Right atrium auricular region (tissue), 2 donors: ENCODE data around the gene CNTNAP2. TPM values are rescaled to one million over a fixed set of nuclear protein-coding genes. Genes with fewer than 3 reads are reported as not detected.

ENCODE experiments used
- DNase-seq: peaks from one replicate; pipeline ENCODE4 v3.0.0-alpha.2; 2019; ENCODE audit warnings: low spot score
- H3K27ac ChIP-seq, 2 donors: fragments of 200-600 bp; sonication (generic); 1 replicate in 1 of 2; 2 replicates in 1 of 2; pipeline ENCODE4 v1.5.1; 2016 to 2019
- H3K27me3 ChIP-seq, 2 donors: fragments of 200-600 bp; sonication (generic); one replicate each; pipeline versions ENCODE4 v1.5.1 to v1.6.0; 2017 to 2019
- H3K36me3 ChIP-seq: fragments of 200-600 bp; sonication (generic); one replicate; pipeline ENCODE4 v1.5.1; 2016
- H3K4me1 ChIP-seq, 2 donors: fragments of 200-600 bp; sonication (generic); one replicate each; pipeline versions ENCODE4 v1.5.1 to v1.6.0; 2017 to 2019
- H3K4me3 ChIP-seq, 2 donors: fragments of 200-600 bp; sonication (generic); 1 replicate in 1 of 2; 2 replicates in 1 of 2; pipeline ENCODE4 v1.5.1; 2017 to 2019; ENCODE audit warnings: mild to moderate bottlenecking in 1 of 2, moderate library complexity in 1 of 2
- H3K9me3 ChIP-seq, 2 donors: fragments of 200-600 bp; sonication (generic); one replicate each; pipeline ENCODE4 v1.5.1; 2019
- total RNA-seq, 2 donors: library from RNA; depleted of rRNA; stranded (reverse); fragments of >200 nt; gene quantifications; one replicate each; pipeline ENCODE4 v1.1.0, GENCODE V29; 2016
- TF ChIP-seq, protein P1 (sequence below), 2 donors: fragments of 200-600 bp; sonication (generic); IDR thresholded peaks; one replicate each; pipeline ENCODE4 v1.5.1; 2019; ENCODE audit warnings: antibody characterized with exemption in 2 of 2

CNTNAP2 gene
- total RNA-seq, 2 donors from 2014 or later = 1.1 to 1.7 TPM

DNA sequence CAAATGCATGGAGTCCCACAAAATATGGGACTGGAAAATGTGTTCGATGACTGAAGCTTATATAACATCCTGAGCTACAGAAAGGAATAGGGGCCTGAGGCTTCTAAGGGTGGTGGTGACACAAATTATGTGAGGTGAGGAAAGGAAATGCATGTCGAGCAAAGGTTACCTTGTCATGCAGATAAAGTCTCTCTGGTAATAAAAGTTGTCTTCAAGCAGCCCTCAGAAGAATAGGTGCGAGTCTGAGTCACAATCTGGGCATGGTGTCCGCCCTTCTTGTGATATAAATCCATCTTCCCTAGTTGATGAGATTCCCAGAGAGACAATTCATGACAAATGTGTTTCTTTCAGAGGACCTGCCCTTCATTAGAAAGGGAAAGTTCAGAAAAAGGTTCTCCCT, 1488.7 kb downstream of the CNTNAP2 start:
- no peaks in the 10 kb centered on the region for H3K36me3 ChIP-seq
- H3K9me3 ChIP-seq = no peaks in the 10 kb centered on the region
- no peak for DNase-seq
- H3K4me3 ChIP-seq = no peak overlapping the region
- no peak overlapping the region for H3K27ac ChIP-seq
- TF ChIP-seq, protein P1, sequence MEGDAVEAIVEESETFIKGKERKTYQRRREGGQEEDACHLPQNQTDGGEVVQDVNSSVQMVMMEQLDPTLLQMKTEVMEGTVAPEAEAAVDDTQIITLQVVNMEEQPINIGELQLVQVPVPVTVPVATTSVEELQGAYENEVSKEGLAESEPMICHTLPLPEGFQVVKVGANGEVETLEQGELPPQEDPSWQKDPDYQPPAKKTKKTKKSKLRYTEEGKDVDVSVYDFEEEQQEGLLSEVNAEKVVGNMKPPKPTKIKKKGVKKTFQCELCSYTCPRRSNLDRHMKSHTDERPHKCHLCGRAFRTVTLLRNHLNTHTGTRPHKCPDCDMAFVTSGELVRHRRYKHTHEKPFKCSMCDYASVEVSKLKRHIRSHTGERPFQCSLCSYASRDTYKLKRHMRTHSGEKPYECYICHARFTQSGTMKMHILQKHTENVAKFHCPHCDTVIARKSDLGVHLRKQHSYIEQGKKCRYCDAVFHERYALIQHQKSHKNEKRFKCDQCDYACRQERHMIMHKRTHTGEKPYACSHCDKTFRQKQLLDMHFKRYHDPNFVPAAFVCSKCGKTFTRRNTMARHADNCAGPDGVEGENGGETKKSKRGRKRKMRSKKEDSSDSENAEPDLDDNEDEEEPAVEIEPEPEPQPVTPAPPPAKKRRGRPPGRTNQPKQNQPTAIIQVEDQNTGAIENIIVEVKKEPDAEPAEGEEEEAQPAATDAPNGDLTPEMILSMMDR (IDR thresholded peaks at IDR 0.05) = no peak
- no peaks in the 10 kb centered on the region for H3K27me3 ChIP-seq
- H3K4me1 ChIP-seq = no peaks in the 10 kb centered on the region

DNA sequence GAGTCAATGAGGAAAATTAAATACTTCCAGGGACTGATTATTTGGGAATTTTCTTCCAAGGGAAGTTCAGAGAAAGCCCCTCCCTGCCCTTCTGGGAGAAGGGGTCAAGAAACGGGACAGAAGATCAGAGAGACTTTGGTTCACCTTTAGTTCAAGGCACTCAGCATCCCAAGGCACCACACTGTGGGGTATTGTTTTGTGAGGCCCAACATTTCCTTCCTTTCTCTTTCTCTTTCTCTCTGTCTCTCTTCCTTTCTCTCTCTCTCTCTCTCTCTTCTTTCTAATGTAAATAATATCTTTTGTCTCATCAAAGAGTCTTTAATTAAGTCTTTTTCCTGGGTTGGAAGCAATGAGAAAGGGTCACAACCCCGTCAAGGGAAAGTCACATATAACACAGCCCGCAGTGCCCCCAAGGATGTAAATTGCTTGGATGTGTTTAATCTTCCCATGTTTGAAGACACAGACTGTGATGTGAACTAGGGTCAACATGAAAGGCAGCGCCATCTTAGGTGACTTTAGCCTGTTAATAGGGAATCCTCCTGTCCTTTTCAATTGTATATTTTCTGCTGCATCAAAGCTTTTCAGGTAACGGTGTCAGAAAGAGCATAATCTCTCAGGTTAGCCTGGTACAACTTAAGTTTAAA, 1490.7 kb downstream of the CNTNAP2 start:
- Histone ChIP-seq H3K36me3 (no peaks in the 10 kb centered on the region), H3K27me3 (no peaks in the 10 kb centered on the region), H3K4me1 (no peaks in the 10 kb centered on the region), H3K9me3 (no peaks in the 10 kb centered on the region), H3K4me3 (no peak overlapping the region), H3K27ac (no peak overlapping the region)
- TF ChIP-seq, protein P1 (IDR thresholded peaks at IDR 0.05) = no peak
- DNase-seq = no peak

DNA sequence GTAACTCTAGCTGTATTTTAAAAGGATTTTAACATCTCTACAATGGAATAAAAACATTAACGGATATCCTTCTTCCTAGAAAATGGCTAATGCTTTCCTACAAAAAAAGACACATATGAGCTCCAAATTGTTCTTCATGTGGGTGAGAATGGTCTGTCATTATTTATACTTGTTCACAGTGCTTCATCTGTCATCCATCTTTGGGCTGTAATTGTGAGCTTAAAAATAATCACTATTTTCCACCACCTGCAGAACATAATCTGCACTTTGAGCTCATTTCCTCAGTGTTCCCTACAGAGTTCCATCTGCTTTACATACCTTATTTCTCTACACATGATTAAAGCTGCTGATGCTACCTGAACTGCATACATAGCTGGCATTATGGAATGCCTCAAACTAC, 1494.8 kb downstream of the CNTNAP2 start:
- no peak overlapping the region for H3K4me3 ChIP-seq
- H3K27me3 ChIP-seq = no peaks in the 10 kb centered on the region
- H3K4me1 ChIP-seq = no peaks in the 10 kb centered on the region
- TF ChIP-seq, protein P1 (IDR thresholded peaks at IDR 0.05) = no peak
- DNase-seq = no peak
- no peaks in the 10 kb centered on the region for H3K36me3 ChIP-seq
- no peak overlapping the region for H3K27ac ChIP-seq
- no peaks in the 10 kb centered on the region for H3K9me3 ChIP-seq

DNA sequence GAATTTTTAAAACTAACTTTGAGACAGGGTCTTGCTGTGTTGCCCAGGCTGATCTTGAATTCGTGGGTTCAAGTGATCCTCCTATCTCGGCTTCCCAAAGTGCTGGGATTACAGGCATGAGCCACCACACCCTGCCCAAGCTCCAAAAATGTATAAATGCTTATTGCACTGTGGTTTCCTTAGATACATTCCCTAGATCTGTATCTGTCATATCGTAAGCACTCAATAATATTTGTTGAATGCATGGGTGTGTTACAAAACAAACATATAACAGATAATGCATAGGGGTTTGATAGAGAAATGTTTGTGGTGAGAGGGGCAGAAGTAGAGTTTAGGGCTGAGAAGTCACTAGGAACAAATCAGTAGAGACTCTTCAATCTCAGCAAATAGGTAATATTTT, 1518.7 kb downstream of the CNTNAP2 start:
- Histone ChIP-seq H3K27ac (no peak overlapping the region), H3K9me3 (no peaks in the 10 kb centered on the region), H3K27me3 (no peaks in the 10 kb centered on the region), H3K4me1 (no peaks in the 10 kb centered on the region), H3K4me3 (no peak overlapping the region), H3K36me3 (no peaks in the 10 kb centered on the region)
- TF ChIP-seq, protein P1 (IDR thresholded peaks at IDR 0.05) = no peak
- DNase-seq = no peak

DNA sequence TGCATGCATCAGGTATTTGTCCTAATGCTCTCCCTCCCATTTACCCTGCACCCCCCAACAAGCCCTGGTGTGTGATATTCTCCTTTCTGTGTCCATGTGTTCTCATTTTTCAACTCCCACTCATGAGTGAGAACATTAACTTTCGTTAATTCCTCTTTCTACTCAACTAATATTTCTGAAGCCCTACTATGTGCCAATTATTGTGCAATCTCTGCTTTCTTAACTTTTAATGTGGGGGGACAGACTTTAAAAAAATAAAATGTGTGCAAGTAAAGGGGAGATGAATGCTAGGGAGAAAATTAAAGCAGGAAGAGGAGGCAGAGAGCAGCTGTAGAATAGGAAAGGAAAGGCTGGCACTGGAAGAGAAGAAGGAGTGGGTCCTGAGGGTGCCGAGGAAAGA, 1520.0 kb downstream of the CNTNAP2 start:
- no peaks in the 10 kb centered on the region for H3K27me3 ChIP-seq
- TF ChIP-seq, protein P1 (IDR thresholded peaks at IDR 0.05) = no peak
- H3K4me3 ChIP-seq = no peak overlapping the region
- H3K27ac ChIP-seq = no peak overlapping the region
- no peaks in the 10 kb centered on the region for H3K36me3 ChIP-seq
- H3K4me1 ChIP-seq = no peaks in the 10 kb centered on the region
- H3K9me3 ChIP-seq = no peaks in the 10 kb centered on the region
- no peak for DNase-seq

DNA sequence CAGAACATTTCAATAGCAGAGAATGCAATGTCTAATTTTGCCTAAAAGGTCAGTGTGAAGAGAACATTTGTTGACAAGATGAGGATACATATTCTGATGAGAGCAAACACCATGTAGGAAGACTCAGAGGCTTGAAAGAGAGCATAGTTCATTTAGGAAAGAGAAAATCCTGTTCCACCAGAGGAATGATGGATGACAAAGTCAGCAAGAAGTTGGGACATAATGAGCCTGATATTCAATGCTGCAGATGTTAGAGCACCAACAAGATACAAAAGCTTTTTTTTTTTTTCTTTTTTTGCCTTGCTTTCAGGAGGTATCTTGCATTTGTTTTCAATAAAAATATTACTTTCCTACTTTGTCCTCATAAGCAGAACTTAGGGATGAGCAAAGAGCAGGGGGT, 1522.0 kb downstream of the CNTNAP2 start:
- no peak overlapping the region for H3K4me3 ChIP-seq
- no peaks in the 10 kb centered on the region for H3K27me3 ChIP-seq
- no peaks in the 10 kb centered on the region for H3K9me3 ChIP-seq
- TF ChIP-seq, protein P1 (IDR thresholded peaks at IDR 0.05) = no peak
- no peak for DNase-seq
- no peaks in the 10 kb centered on the region for H3K36me3 ChIP-seq
- H3K27ac ChIP-seq = no peak overlapping the region
- no peaks in the 10 kb centered on the region for H3K4me1 ChIP-seq
